Nephron (organoid): ENCODE data around the gene TMEM204.

Experiments
- H3K27ac Mint-ChIP-seq, 3 experiments: 2 replicates each; pipeline ENCODE4 v1.8.0; 2020; ENCODE audit warnings: mixed read lengths in 3 of 3, mild to moderate bottlenecking in 2 of 3, moderate library complexity in 1 of 3
- H3K27me3 Mint-ChIP-seq: 2 replicates; pipeline ENCODE4 v1.8.0; 2021; ENCODE audit warnings: low read depth, mild to moderate bottlenecking, moderate library complexity, mixed read lengths
- H3K36me3 Mint-ChIP-seq: 2 replicates; pipeline ENCODE4 v1.8.0; 2020; ENCODE audit warnings: low read depth, mixed read lengths
- H3K4me1 Mint-ChIP-seq: 2 replicates; pipeline ENCODE4 v1.8.0; 2020; ENCODE audit warnings: mixed read lengths
- H3K4me3 Mint-ChIP-seq, 3 experiments: 2 replicates each; pipeline ENCODE4 v1.8.0; 2020; ENCODE audit warnings: mild to moderate bottlenecking in 3 of 3, mixed read lengths in 3 of 3, moderate library complexity in 2 of 3
- H3K9me3 Mint-ChIP-seq: 2 replicates; pipeline ENCODE4 v1.8.0; 2020; ENCODE audit warnings: mixed read lengths
- CTCF ChIP-seq, 3 experiments: fragments of 200-600 bp; sonication (generic); IDR thresholded peaks; one replicate each; pipeline ENCODE4 v1.5.0; 2021; ENCODE audit warnings: antibody characterized with exemption in 3 of 3; ENCODE audit not compliant: unreplicated experiment in 3 of 3

TMEM204 gene

GRCh38 chr16:1524366-1524765 is 9.1 kb upstream of the TMEM204 start:
- H3K4me1 Mint-ChIP-seq = peaks cover 5% of the 10 kb centered on the region
- H3K27me3 Mint-ChIP-seq = no peaks in the 10 kb centered on the region
- H3K9me3 Mint-ChIP-seq = no peaks in the 10 kb centered on the region
- TF ChIP-seq CTCF (IDR thresholded peaks at IDR 0.05; ENCODE audit: unreplicated experiment in 3 of 3) = no peak
- peaks cover 5% of the 10 kb centered on the region for H3K36me3 Mint-ChIP-seq
- no peak overlapping the region for H3K27ac Mint-ChIP-seq
- H3K4me3 Mint-ChIP-seq = no peak overlapping the region

- no peak overlapping the region for H3K4me3 Mint-ChIP-seq
- H3K36me3 Mint-ChIP-seq = peaks cover 5% of the 10 kb centered on the region
- H3K9me3 Mint-ChIP-seq = no peaks in the 10 kb centered on the region
- no peak overlapping the region for H3K27ac Mint-ChIP-seq
- peaks cover 13% of the 10 kb centered on the region for H3K4me1 Mint-ChIP-seq
- TF ChIP-seq CTCF (IDR thresholded peaks at IDR 0.05; ENCODE audit: unreplicated experiment in 3 of 3) = no peak
- H3K27me3 Mint-ChIP-seq = no peaks in the 10 kb centered on the region
Observed at GRCh38 chr16:1525871-1526607, 7.4 kb upstream of the TMEM204 start.

- Mint-ChIP-seq H3K36me3 (peaks cover 5% of the 10 kb centered on the region), H3K4me1 (peaks cover 22% of the 10 kb centered on the region), H3K27ac (no peak overlapping the region), H3K9me3 (no peaks in the 10 kb centered on the region), H3K4me3 (no peak overlapping the region), H3K27me3 (no peaks in the 10 kb centered on the region)
- TF ChIP-seq CTCF (IDR thresholded peaks at IDR 0.05; ENCODE audit: unreplicated experiment in 3 of 3) = no peak
Observed at GRCh38 chr16:1526608-1527555, 6.6 kb upstream of the TMEM204 start.

GRCh38 chr16:1527836-1528811 is 5.3 kb upstream of the TMEM204 start:
- Mint-ChIP-seq H3K36me3 (peaks cover 5% of the 10 kb centered on the region), H3K27me3 (no peaks in the 10 kb centered on the region), H3K27ac (peak overlapping the region; percentile 80 to 95 (median 89)), H3K4me3 (no peak overlapping the region), H3K4me1 (peaks cover 22% of the 10 kb centered on the region), H3K9me3 (no peaks in the 10 kb centered on the region)
- no peak for TF ChIP-seq CTCF (IDR thresholded peaks at IDR 0.05; ENCODE audit: unreplicated experiment in 3 of 3)

- Mint-ChIP-seq H3K27ac (peak overlapping the region; percentile 81 to 92 (median 91)), H3K4me3 (peak overlapping the region in 1 of 3 experiments; percentile 5), H3K4me1 (peaks cover 22% of the 10 kb centered on the region), H3K9me3 (no peaks in the 10 kb centered on the region), H3K36me3 (peaks cover 1% of the 10 kb centered on the region), H3K27me3 (no peaks in the 10 kb centered on the region)
- TF ChIP-seq CTCF (IDR thresholded peaks at IDR 0.05; ENCODE audit: unreplicated experiment in 3 of 3) = no peak
Observed at GRCh38 chr16:1528921-1529537, 4.4 kb upstream of the TMEM204 start.
